SU-DHL-6 (cell line): ENCODE data around the gene RSBN1L.

Experiments used
- H2AFZ ChIP-seq: fragments of 200-600 bp; sonication (generic); 2 replicates; pipeline ENCODE4 v1.6.1; 2014; ENCODE audit warnings: low read depth, mild to moderate bottlenecking, moderate library complexity, mixed read lengths, antibody characterized with exemption, low read length; ENCODE audit not compliant: severe bottlenecking
- H3F3A ChIP-seq: fragments of 200-600 bp; shearing (Covaris generic); 2 replicates; pipeline ENCODE4 v1.6.0; 2016; ENCODE audit warnings: antibody characterized with exemption, mild to moderate bottlenecking; ENCODE audit not compliant: insufficient read depth
- H3K27ac ChIP-seq: fragments of 200-600 bp; sonication (generic); 2 replicates; pipeline ENCODE4 v1.5.1; 2016; ENCODE audit warnings: low read depth, mild to moderate bottlenecking, low read length, moderate library complexity, mixed read lengths
- H3K27me3 ChIP-seq: fragments of 200-600 bp; sonication (generic), shearing (Covaris generic); 2 replicates; pipeline ENCODE4 v1.6.0; 2014; ENCODE audit warnings: mild to moderate bottlenecking, low read length
- H3K36me3 ChIP-seq: fragments of 200-600 bp; sonication (generic); 2 replicates; pipeline ENCODE4 v1.6.1; 2014; ENCODE audit warnings: mild to moderate bottlenecking, low read length, mixed read lengths
- H3K4me2 ChIP-seq: fragments of 300-600, 200-600 bp; shearing (Covaris generic), sonication (generic); 2 replicates; pipeline ENCODE4 v1.6.0; 2014; ENCODE audit warnings: low read length, low read depth, mild to moderate bottlenecking; ENCODE audit not compliant: poor library complexity, severe bottlenecking
- H3K4me3 ChIP-seq: fragments of 200-600 bp; sonication (generic); 2 replicates; pipeline ENCODE4 v1.5.1; 2014; ENCODE audit warnings: antibody characterized with exemption, low read length, mild to moderate bottlenecking, mixed read lengths; ENCODE audit not compliant: insufficient read depth, poor library complexity, severe bottlenecking
- H3K79me2 ChIP-seq: fragments of 200-600 bp; sonication (generic); 2 replicates; pipeline ENCODE4 v1.6.1; 2014; ENCODE audit warnings: mild to moderate bottlenecking, low read length, moderate library complexity; ENCODE audit not compliant: insufficient read depth
- H3K9ac ChIP-seq: fragments of 200-600 bp; sonication (generic); 2 replicates; pipeline ENCODE4 v1.7.0; 2014; ENCODE audit warnings: mild to moderate bottlenecking, low read length
- H3K9me2 ChIP-seq: fragments of 200-600 bp; sonication (generic); replicated peaks from 2 replicates; pipeline ENCODE4 v1.6.1; 2014; ENCODE audit warnings: low read length; ENCODE audit not compliant: insufficient read depth
- H3K9me3 ChIP-seq: fragments of 200-600 bp; sonication (generic); 2 replicates; pipeline ENCODE4 v1.6.1; 2014; ENCODE audit warnings: low read length, mixed read lengths; ENCODE audit not compliant: insufficient read depth
- H4K20me1 ChIP-seq: fragments of 200-600 bp; sonication (generic); 2 replicates; pipeline ENCODE4 v1.6.1; 2014; ENCODE audit warnings: low read depth, mild to moderate bottlenecking, antibody characterized with exemption, low read length, moderate library complexity, mixed read lengths
- EZH2phosphoT487 ChIP-seq: fragments of 200-600 bp; sonication (generic), shearing (Covaris generic); conservative IDR thresholded peaks from 2 replicates; pipeline ENCODE4 v1.6.1; 2018; ENCODE audit warnings: mild to moderate bottlenecking, antibody characterized with exemption, low read length, moderate library complexity, mixed read lengths
- TF ChIP-seq, protein P1 (sequence below): fragments of 200-600 bp; sonication (generic); IDR thresholded peaks from one replicate; pipeline ENCODE4 v1.5.1; 2017; ENCODE audit warnings: antibody characterized with exemption, mild to moderate bottlenecking, low read length, moderate library complexity; ENCODE audit not compliant: insufficient read depth, poor library complexity, severe bottlenecking

Gene RSBN1L

DNA sequence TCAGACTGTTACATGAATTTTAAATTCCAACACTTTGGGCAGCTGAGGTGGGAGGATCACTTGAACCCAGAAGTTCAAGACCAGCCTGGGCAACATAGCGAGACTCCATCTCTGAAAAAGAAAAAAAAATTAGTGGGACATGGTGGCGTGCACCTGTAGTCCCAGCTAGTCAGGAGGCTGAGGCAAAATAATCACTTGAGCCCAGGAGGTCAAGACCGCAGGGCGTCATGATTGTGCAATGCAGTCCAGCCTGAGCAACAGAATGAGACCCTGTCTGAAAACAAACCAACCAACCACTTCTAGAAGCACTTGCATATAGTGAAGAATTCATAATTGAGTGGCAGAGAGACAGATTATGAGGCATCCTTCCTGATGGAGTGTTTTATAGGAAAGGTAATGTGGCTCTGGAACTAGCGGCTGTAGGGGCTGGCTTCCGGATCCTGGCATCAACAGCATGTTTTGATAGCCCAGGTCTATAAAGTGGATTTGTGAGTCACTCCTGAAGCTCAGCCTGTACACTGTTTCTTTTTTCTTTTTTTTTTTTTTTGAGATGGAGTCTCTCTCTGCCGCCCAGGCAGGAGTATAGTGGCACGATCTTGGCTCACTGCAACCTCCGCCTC, 40.3 kb upstream of the RSBN1L start:
- TF ChIP-seq, protein P1, sequence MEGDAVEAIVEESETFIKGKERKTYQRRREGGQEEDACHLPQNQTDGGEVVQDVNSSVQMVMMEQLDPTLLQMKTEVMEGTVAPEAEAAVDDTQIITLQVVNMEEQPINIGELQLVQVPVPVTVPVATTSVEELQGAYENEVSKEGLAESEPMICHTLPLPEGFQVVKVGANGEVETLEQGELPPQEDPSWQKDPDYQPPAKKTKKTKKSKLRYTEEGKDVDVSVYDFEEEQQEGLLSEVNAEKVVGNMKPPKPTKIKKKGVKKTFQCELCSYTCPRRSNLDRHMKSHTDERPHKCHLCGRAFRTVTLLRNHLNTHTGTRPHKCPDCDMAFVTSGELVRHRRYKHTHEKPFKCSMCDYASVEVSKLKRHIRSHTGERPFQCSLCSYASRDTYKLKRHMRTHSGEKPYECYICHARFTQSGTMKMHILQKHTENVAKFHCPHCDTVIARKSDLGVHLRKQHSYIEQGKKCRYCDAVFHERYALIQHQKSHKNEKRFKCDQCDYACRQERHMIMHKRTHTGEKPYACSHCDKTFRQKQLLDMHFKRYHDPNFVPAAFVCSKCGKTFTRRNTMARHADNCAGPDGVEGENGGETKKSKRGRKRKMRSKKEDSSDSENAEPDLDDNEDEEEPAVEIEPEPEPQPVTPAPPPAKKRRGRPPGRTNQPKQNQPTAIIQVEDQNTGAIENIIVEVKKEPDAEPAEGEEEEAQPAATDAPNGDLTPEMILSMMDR = no peak
- no peak for TF ChIP-seq EZH2phosphoT487
- no peaks in the 10 kb centered on the region for H3F3A ChIP-seq
- H3K36me3 ChIP-seq = no peaks in the 10 kb centered on the region
- H4K20me1 ChIP-seq = no peaks in the 10 kb centered on the region
- H3K4me2 ChIP-seq = no peak overlapping the region
- no peaks in the 10 kb centered on the region for H3K9me3 ChIP-seq
- no peak overlapping the region for H3K27ac ChIP-seq
- H3K79me2 ChIP-seq = no peaks in the 10 kb centered on the region
- H3K9ac ChIP-seq = no peak overlapping the region
- H3K27me3 ChIP-seq = no peaks in the 10 kb centered on the region
- no peaks in the 10 kb centered on the region for H3K9me2 ChIP-seq
- no peak overlapping the region for H3K4me3 ChIP-seq
- H2AFZ ChIP-seq = no peak overlapping the region

DNA sequence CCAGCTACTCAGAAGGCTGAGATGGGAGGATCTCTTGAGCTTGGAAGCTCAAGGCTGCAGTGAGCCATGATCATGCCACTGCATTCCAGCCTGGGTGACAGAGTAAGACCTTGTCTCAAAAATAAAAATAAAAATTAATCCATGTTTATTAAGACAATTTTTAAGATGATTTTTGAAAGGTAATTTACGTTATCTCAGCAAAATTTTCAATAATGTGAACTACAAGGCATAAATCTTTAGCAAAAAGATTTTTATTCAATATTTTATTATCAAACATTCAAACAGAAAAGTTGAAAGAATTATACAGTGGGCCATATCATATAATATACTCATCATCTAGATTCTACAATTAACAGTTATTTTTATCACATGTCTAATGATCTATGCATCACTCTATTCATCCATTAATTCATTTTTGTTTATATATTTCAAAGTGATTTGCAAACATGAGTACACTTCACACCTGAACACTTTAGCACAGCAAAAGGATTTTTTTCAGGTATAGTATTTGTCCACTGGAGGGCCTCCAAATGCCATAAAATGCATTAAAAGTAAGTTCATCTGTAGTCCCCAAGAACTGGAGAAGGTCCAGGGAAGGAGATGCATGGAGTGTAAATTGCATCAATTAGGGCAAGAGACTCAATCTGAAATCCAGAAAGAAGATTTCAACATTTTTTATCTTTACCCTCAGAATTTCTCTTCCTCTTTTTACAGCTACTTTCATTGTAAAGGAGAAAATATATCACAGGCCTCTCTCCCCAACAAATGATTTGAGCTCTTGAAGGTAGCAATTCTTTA, 38.6 kb upstream of the RSBN1L start:
- no peaks in the 10 kb centered on the region for H3K9me3 ChIP-seq
- no peak overlapping the region for H3K27ac ChIP-seq
- no peaks in the 10 kb centered on the region for H3K9me2 ChIP-seq
- H3F3A ChIP-seq = no peaks in the 10 kb centered on the region
- H3K27me3 ChIP-seq = no peaks in the 10 kb centered on the region
- TF ChIP-seq, protein P1 = peak; percentile 70
- TF ChIP-seq EZH2phosphoT487 = no peak
- H2AFZ ChIP-seq = no peak overlapping the region
- H3K36me3 ChIP-seq = no peaks in the 10 kb centered on the region
- H4K20me1 ChIP-seq = no peaks in the 10 kb centered on the region
- no peak overlapping the region for H3K9ac ChIP-seq
- no peaks in the 10 kb centered on the region for H3K79me2 ChIP-seq
- no peak overlapping the region for H3K4me3 ChIP-seq
- H3K4me2 ChIP-seq = no peak overlapping the region

DNA sequence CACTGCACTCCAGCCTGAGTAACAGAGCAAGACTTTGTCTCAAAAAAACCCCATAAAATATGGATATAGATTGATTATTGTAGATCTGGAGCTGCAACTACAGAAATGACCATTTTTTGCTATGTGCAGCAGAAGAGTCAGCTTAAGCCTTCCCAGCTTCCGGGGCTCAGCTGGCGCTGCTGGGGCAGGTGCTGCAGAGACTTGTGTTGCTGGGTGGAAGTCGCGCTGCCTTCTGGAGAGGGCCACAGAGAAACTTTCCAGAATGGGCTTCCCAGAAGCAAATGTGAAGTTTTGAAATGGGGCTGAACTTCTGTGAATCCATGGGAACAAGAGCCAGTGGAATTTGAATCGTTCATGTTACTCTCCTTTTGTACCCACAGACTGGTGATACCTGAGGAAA, 37.3 kb upstream of the RSBN1L start:
- Histone ChIP-seq H3F3A (no peaks in the 10 kb centered on the region), H4K20me1 (no peaks in the 10 kb centered on the region), H3K4me2 (no peak overlapping the region), H3K9ac (no peak overlapping the region), H3K79me2 (no peaks in the 10 kb centered on the region), H3K36me3 (no peaks in the 10 kb centered on the region), H3K27ac (no peak overlapping the region), H3K27me3 (no peaks in the 10 kb centered on the region), H2AFZ (no peak overlapping the region), H3K9me2 (no peaks in the 10 kb centered on the region), H3K9me3 (no peaks in the 10 kb centered on the region), H3K4me3 (no peak overlapping the region)
- TF ChIP-seq, protein P1 = no peak
- no peak for TF ChIP-seq EZH2phosphoT487
